GM21825 (cell line): ENCODE measurements around the gene PTPRF.

Source experiments
- ATAC-seq: cut with Tn5 transposase; IDR thresholded peaks from one replicate; pipeline ENCODE4 v1.9.1; 2021; ENCODE audit warnings: mild to moderate bottlenecking, moderate library complexity; ENCODE audit not compliant: unreplicated experiment

The PTPRF gene

GRCh38 chr1:43573066-43573800 lies 42.5 kb downstream of the PTPRF start:
- ATAC-seq = no peak

GRCh38 chr1:43576521-43576920 lies 45.8 kb downstream of the PTPRF start:
- ATAC-seq = no peak

- ATAC-seq = no peak
Measured at GRCh38 chr1:43577655-43578542, 47.2 kb downstream of the PTPRF start.

- ATAC-seq = no peak
Measured at GRCh38 chr1:43580039-43580438, 49.4 kb downstream of the PTPRF start.

- peak; percentile 58 for ATAC-seq
Measured at GRCh38 chr1:43582162-43582566, 51.5 kb downstream of the PTPRF start.

- no peak for ATAC-seq
Measured at GRCh38 chr1:43583058-43583457, 52.4 kb downstream of the PTPRF start.

GRCh38 chr1:43584204-43584603 lies 53.5 kb downstream of the PTPRF start:
- no peak for ATAC-seq

GRCh38 chr1:43585557-43585956 lies 54.9 kb downstream of the PTPRF start:
- ATAC-seq = no peak

GRCh38 chr1:43586136-43586731 lies 55.6 kb downstream of the PTPRF start:
- ATAC-seq = no peak

- ATAC-seq = no peak
Measured at GRCh38 chr1:43587001-43587400, 56.3 kb downstream of the PTPRF start.

GRCh38 chr1:43587594-43587993 lies 56.9 kb downstream of the PTPRF start:
- no peak for ATAC-seq

- ATAC-seq = no peak
Measured at GRCh38 chr1:43588592-43588991, 57.9 kb downstream of the PTPRF start.

GRCh38 chr1:43590388-43590925 lies 59.8 kb downstream of the PTPRF start:
- ATAC-seq = no peak

- ATAC-seq = no peak
Measured at GRCh38 chr1:43591181-43591580, 60.5 kb downstream of the PTPRF start.

- ATAC-seq = no peak
Measured at GRCh38 chr1:43592051-43592665, 61.5 kb downstream of the PTPRF start.

- ATAC-seq = no peak
Measured at GRCh38 chr1:43592974-43593683, 62.4 kb downstream of the PTPRF start.

- ATAC-seq = no peak
Measured at GRCh38 chr1:43596579-43596978, 65.9 kb downstream of the PTPRF start.

GRCh38 chr1:43597028-43597427 lies 66.3 kb downstream of the PTPRF start:
- ATAC-seq = no peak

- ATAC-seq = no peak
Measured at GRCh38 chr1:43597721-43598120, 67.0 kb downstream of the PTPRF start.

- ATAC-seq = no peak
Measured at GRCh38 chr1:43598622-43599021, 67.9 kb downstream of the PTPRF start.
